ENCODE data around the gene ISG20. TPM values are rescaled to one million over a fixed set of nuclear protein-coding genes. Genes with fewer than 3 reads are reported as not detected.

Gene ISG20
- total and polyA plus RNA-seq, 2 donors, result 1.7 to 9.1 TPM

- 79% methylated on average over 13 of the region's 13 CpGs for WGBS
- DNase-seq (ENCODE audit: extremely low spot score), result no peak
- H3K4me1 ChIP-seq (ENCODE audit: insufficient read depth), result no peaks in the 10 kb centered on the region
These were observed 19.5 kb downstream of the ISG20 start for GRCh38 chr15:88658070-88658965.

GRCh38 chr15:88658972-88659931, 20.4 kb downstream of the ISG20 start:
- 60% methylated on average over 18 of the region's 18 CpGs for WGBS
- no peak for DNase-seq (ENCODE audit: extremely low spot score)
- Histone ChIP-seq H3K36me3 (ENCODE audit: insufficient read depth) (no peaks in the 10 kb centered on the region), H3K4me3 (ENCODE audit: low read depth, low read length) (no peak overlapping the region), H3K27ac (ENCODE audit: low read depth) (no peak overlapping the region), H3K4me1 (ENCODE audit: insufficient read depth) (no peaks in the 10 kb centered on the region)

More at GRCh38 chr15:88658070-88658965, 19.5 kb downstream of the ISG20 start:
- Histone ChIP-seq H3K36me3 (ENCODE audit: insufficient read depth) (no peaks in the 10 kb centered on the region), H3K27ac (ENCODE audit: low read depth) (no peak overlapping the region), H3K4me3 (ENCODE audit: low read depth, low read length) (no peak overlapping the region)

- H3K27ac ChIP-seq (ENCODE audit: low read depth), result no peak overlapping the region
- no peak for DNase-seq (ENCODE audit: extremely low spot score)
- no peaks in the 10 kb centered on the region for H3K36me3 ChIP-seq (ENCODE audit: insufficient read depth)
- no peak overlapping the region for H3K4me3 ChIP-seq (ENCODE audit: low read depth, low read length)
- H3K4me1 ChIP-seq (ENCODE audit: insufficient read depth), result no peaks in the 10 kb centered on the region
These were observed 22.4 kb downstream of the ISG20 start for GRCh38 chr15:88661041-88661700.

GRCh38 chr15:88661761-88662556, 23.1 kb downstream of the ISG20 start:
- no peak for DNase-seq (ENCODE audit: extremely low spot score)
- no peak overlapping the region for H3K4me3 ChIP-seq (ENCODE audit: low read depth, low read length)
- WGBS, result 72% methylated on average over 4 of the region's 4 CpGs
- no peak overlapping the region for H3K27ac ChIP-seq (ENCODE audit: low read depth)
- no peaks in the 10 kb centered on the region for H3K4me1 ChIP-seq (ENCODE audit: insufficient read depth)
- H3K36me3 ChIP-seq (ENCODE audit: insufficient read depth), result no peaks in the 10 kb centered on the region

GRCh38 chr15:88663141-88663621, 24.4 kb downstream of the ISG20 start:
- WGBS, result 89% methylated on average over 6 of the region's 6 CpGs
- Histone ChIP-seq H3K36me3 (ENCODE audit: insufficient read depth) (no peaks in the 10 kb centered on the region), H3K4me1 (ENCODE audit: insufficient read depth) (no peaks in the 10 kb centered on the region), H3K27ac (ENCODE audit: low read depth) (no peak overlapping the region), H3K4me3 (ENCODE audit: low read depth, low read length) (no peak overlapping the region)
- no peak for DNase-seq (ENCODE audit: extremely low spot score)

GRCh38 chr15:88664151-88664778, 25.4 kb downstream of the ISG20 start:
- DNase-seq (ENCODE audit: extremely low spot score), result no peak
- Histone ChIP-seq H3K4me1 (ENCODE audit: insufficient read depth) (no peaks in the 10 kb centered on the region), H3K36me3 (ENCODE audit: insufficient read depth) (no peaks in the 10 kb centered on the region), H3K27ac (ENCODE audit: low read depth) (no peak overlapping the region), H3K4me3 (ENCODE audit: low read depth, low read length) (no peak overlapping the region)
- WGBS, result 81% methylated on average over 7 of the region's 7 CpGs

GRCh38 chr15:88674661-88675060, 35.8 kb downstream of the ISG20 start:
- Histone ChIP-seq H3K4me3 (ENCODE audit: low read depth, low read length) (no peak overlapping the region), H3K27ac (ENCODE audit: low read depth) (no peak overlapping the region), H3K4me1 (ENCODE audit: insufficient read depth) (no peaks in the 10 kb centered on the region), H3K36me3 (ENCODE audit: insufficient read depth) (no peaks in the 10 kb centered on the region)
- WGBS, result 80% methylated on average over 4 of the region's 4 CpGs
- DNase-seq (ENCODE audit: extremely low spot score), result no peak

- H3K4me3 ChIP-seq (ENCODE audit: low read depth, low read length), result no peak overlapping the region
- WGBS, result 91% methylated on average over 6 of the region's 6 CpGs
- no peak for DNase-seq (ENCODE audit: extremely low spot score)
- no peaks in the 10 kb centered on the region for H3K4me1 ChIP-seq (ENCODE audit: insufficient read depth)
- no peaks in the 10 kb centered on the region for H3K36me3 ChIP-seq (ENCODE audit: insufficient read depth)
- H3K27ac ChIP-seq (ENCODE audit: low read depth), result no peak overlapping the region
These were observed 39.9 kb downstream of the ISG20 start for GRCh38 chr15:88678755-88679154.

GRCh38 chr15:88680241-88681001, 41.6 kb downstream of the ISG20 start:
- no peaks in the 10 kb centered on the region for H3K36me3 ChIP-seq (ENCODE audit: insufficient read depth)
- no peak overlapping the region for H3K27ac ChIP-seq (ENCODE audit: low read depth)
- 85% methylated on average over 13 of the region's 13 CpGs for WGBS
- no peaks in the 10 kb centered on the region for H3K4me1 ChIP-seq (ENCODE audit: insufficient read depth)
- no peak for DNase-seq (ENCODE audit: extremely low spot score)
- H3K4me3 ChIP-seq (ENCODE audit: low read depth, low read length), result no peak overlapping the region

- no peak for DNase-seq (ENCODE audit: extremely low spot score)
- no peak overlapping the region for H3K4me3 ChIP-seq (ENCODE audit: low read depth, low read length)
- no peaks in the 10 kb centered on the region for H3K36me3 ChIP-seq (ENCODE audit: insufficient read depth)
- no peaks in the 10 kb centered on the region for H3K4me1 ChIP-seq (ENCODE audit: insufficient read depth)
- no peak overlapping the region for H3K27ac ChIP-seq (ENCODE audit: low read depth)
- 59% methylated on average over 13 of the region's 13 CpGs for WGBS
These were observed 42.9 kb downstream of the ISG20 start for GRCh38 chr15:88681610-88682221.

GRCh38 chr15:88684345-88684744, 45.5 kb downstream of the ISG20 start:
- DNase-seq (ENCODE audit: extremely low spot score), result no peak
- WGBS, result 61% methylated on average over 3 of the region's 3 CpGs
- Histone ChIP-seq H3K4me1 (ENCODE audit: insufficient read depth) (no peaks in the 10 kb centered on the region), H3K4me3 (ENCODE audit: low read depth, low read length) (no peak overlapping the region), H3K36me3 (ENCODE audit: insufficient read depth) (no peaks in the 10 kb centered on the region), H3K27ac (ENCODE audit: low read depth) (no peak overlapping the region)

Measured in urinary bladder (tissue), 4 donors.